GM21717 (cell line): Measurements from ENCODE around the gene APAF1.

Experiments used
- ATAC-seq: cut with Tn5 transposase; IDR thresholded peaks from one replicate; pipeline ENCODE4 v1.9.1; 2021; ENCODE audit warnings: mild to moderate bottlenecking, moderate library complexity; ENCODE audit not compliant: unreplicated experiment

Gene APAF1

GRCh38 chr12:98721204-98721702 lies 76.2 kb downstream of the APAF1 start:
- ATAC-seq, result no peak

GRCh38 chr12:98724384-98725155 lies 79.5 kb downstream of the APAF1 start:
- ATAC-seq, result no peak

- ATAC-seq, result no peak
Observed at GRCh38 chr12:98725476-98726247, 80.6 kb downstream of the APAF1 start.

- ATAC-seq, result no peak
Observed at GRCh38 chr12:98727196-98727595, 82.1 kb downstream of the APAF1 start.

- no peak for ATAC-seq
Observed at GRCh38 chr12:98730412-98730811, 85.3 kb downstream of the APAF1 start.

- no peak for ATAC-seq
Observed at GRCh38 chr12:98733667-98734350, 88.7 kb downstream of the APAF1 start.

GRCh38 chr12:98735821-98736220 lies 90.7 kb downstream of the APAF1 start:
- no peak for ATAC-seq

GRCh38 chr12:98736352-98737321 lies 91.5 kb downstream of the APAF1 start:
- no peak for ATAC-seq

GRCh38 chr12:98737322-98737712 lies 92.2 kb downstream of the APAF1 start:
- no peak for ATAC-seq

GRCh38 chr12:98738002-98738401 lies 92.9 kb downstream of the APAF1 start:
- ATAC-seq, result no peak

- ATAC-seq, result no peak
Observed at GRCh38 chr12:98738539-98738938, 93.4 kb downstream of the APAF1 start.

GRCh38 chr12:98740751-98741150 lies 95.7 kb downstream of the APAF1 start:
- ATAC-seq, result no peak

- no peak for ATAC-seq
Observed at GRCh38 chr12:98741196-98741555, 96.1 kb downstream of the APAF1 start.

GRCh38 chr12:98741556-98742265 lies 96.6 kb downstream of the APAF1 start:
- ATAC-seq, result no peak

- ATAC-seq, result no peak
Observed at GRCh38 chr12:98743362-98743953, 98.4 kb downstream of the APAF1 start.

- no peak for ATAC-seq
Observed at GRCh38 chr12:98744680-98745079, 99.6 kb downstream of the APAF1 start.

- no peak for ATAC-seq
Observed at GRCh38 chr12:98745578-98746391, 100.7 kb downstream of the APAF1 start.

GRCh38 chr12:98748463-98748862 lies 103.4 kb downstream of the APAF1 start:
- no peak for ATAC-seq

- no peak for ATAC-seq
Observed at GRCh38 chr12:98750511-98750910, 105.4 kb downstream of the APAF1 start.
